Stimulated activated CD4-positive, alpha-beta T cell treated with anti-CD3 and anti-CD28 coated beads, Interleukin-1b, Interleukin-23, amount 100 ng/mL, for 4 hours (primary cell): Measurements from ENCODE around the gene XCL2.
A peak's percentile ranks its signal among the peaks of the same experiment; 100 is the strongest.
"Not testable (repeated sequence)": the region's sequence is repeated elsewhere in the genome, so short reads cannot be mapped to it uniquely, and the experiment has no call there.

ENCODE experiments used
- DNase-seq, 2 donors: peaks; one replicate each; pipeline ENCODE4 v3.0.0-alpha.2; 2020; ENCODE audit warnings: low read depth in 2 of 2

The XCL2 gene

DNA sequence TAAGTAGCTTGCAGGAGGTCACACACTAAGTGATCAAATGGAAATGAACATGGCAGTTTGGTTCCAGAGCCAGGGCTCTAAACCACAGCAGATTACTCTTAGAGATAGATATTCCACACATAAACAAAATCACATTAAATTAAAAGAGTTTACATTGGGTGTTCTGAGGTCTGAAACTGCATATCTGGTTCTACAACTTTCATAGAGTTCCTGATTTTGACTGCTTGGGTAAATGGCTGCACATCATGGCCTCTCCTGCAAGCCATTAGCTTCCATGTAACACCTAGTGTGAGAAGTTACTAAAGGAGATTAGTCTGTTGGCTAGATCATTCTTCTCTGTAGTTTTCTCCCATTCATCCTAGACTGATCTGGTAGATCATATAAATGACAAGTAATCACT lies 12.8 kb upstream of the XCL2 start:
- DNase-seq: no peak

DNA sequence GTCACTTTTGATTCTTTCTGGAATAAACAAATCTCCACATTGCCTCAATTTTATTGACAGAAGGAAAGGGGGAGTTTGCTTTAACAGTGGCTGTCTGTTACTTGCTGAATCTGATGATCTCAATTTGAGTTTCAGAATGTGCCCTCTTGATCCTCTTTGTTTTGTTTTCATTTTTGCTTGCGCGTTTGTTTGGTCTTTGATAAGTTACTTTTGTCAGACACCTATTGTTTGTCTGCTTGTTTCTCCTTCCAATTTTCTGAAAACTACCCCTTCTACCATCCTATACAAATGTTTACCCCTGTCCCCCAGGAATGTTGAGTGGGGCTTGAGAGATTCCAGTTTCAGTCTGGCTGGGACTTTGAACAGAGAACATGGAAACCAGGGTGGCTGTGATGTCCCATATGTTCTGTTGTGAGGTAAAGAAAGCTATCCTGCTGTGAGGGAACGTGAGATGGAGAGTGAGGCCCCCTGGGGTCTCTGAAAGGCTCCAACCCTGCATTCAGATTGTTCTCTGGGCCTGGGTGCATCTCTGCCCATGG lies 11.8 kb upstream of the XCL2 start:
- DNase-seq: no peak

DNA sequence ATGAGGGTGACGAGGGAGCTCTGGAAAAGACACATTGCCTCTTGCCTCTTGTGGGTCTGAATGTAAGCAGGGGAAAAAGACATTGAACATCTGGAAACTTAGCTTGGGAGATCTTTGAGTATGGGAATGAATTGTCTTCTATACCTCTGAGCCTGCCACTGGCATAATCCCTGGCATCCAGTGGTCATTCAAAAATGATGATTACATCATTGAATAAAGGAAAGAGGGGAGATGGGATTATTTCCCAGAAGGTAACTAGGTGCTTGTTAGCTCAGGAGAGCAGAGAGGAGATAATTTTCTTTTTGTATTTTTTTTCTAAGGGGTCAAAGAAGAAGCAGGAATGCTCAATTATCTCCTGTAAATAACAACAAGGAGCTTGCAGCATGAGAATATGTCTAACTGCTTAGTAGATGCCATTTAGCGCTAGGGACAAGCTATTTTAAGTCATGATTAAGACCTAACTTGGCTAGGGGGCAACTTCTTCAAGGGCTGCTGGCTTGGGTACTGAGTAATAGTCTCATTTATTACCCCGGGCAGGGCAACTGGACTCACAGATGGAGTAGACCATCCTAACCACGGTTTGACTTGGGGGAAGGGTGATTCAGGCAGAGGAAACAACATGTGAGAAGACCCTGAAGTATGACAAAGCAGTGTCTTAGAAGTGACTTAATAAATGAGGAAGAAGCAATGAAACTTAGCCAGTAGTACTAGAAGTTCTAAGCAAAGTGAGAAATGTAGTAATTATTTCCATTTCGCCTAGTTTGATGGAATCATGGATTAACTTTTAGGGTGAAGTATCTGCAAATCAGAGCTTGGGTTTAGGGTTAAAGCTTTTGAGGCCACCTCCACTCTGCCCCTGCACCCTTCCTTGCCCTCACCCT lies 11.0 kb upstream of the XCL2 start:
- DNase-seq: no peak

DNA sequence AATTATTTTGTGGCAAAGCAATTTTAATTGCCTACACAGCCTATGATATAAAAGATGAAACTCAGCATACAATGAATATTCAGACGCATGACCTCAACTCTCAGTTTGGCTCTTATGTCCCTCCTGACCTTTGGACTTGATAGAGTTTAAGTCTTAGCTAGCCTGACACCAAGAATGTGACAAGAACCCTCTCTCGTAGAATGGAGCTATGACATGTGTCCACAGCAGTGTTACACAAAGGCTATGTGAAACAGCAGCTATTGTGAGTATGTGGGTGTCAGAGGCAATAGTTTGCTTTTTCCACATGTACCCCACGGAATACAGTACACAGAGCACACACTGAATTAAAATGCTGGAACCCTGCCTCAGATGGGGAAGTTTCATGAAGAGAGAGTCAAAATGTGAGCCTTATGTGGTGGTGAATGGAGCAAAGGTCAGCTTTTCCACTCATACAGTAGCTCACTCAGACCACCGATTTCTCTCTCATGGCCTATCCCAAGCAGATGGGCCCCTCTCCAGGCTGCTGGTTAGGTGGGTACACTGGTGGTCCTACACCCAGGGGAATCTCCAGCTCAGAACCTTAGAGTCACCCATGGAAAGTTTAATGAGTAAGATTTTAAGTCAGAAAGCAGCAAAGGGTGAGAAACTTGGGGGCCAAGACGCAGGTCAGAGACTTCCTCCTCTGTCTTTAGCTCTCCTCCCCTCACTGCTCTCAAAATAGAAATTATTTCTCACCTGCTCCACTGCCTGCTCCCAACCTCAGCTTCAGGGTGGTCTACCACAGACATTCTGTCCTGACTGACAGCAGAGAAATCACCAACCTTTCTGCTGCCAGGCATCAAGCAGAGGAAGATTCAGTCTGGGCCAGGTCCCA lies 10.1 kb upstream of the XCL2 start:
- no peak for DNase-seq

GRCh38 chr1:168552961-168553360 lies 9.2 kb upstream of the XCL2 start:
- DNase-seq: no peak

DNA sequence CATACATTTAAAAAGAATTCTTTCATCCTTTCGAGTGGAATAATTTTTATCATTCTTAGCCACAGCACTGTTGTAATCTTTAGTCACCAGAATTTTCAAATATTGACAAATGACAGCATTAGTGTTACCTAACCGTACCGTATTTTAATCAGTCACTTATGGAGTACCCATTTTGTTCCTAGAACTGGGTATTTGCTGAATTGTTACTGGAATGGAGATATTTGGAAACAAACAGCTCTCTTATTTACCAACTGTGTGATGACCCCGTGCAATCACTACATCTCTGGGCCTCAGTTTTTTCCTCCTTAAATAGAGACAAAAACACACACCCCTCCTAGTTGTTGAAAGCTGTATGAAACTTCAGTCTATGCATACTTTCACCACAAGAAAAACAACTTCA lies 7.9 kb upstream of the XCL2 start:
- DNase-seq: no peak

GRCh38 chr1:168550971-168551370 lies 7.2 kb upstream of the XCL2 start:
- DNase-seq: no peak

DNA sequence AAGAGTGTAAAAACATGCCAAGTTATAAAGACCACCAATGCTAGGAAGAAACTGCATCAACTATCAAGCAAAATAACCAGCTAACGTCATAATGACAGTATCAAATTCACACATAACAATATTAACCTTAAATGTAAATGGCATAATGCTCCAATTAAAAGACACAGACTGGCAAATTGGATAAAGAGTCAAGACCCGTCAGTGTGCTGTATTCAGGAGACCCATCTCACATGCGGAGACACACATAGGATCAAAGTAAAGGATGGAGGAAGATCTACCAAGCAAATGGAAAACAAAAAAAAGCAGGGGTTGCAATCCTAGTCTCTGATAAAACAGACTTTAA lies 2.7 kb upstream of the XCL2 start:
- not testable (repeated sequence) for DNase-seq

DNA sequence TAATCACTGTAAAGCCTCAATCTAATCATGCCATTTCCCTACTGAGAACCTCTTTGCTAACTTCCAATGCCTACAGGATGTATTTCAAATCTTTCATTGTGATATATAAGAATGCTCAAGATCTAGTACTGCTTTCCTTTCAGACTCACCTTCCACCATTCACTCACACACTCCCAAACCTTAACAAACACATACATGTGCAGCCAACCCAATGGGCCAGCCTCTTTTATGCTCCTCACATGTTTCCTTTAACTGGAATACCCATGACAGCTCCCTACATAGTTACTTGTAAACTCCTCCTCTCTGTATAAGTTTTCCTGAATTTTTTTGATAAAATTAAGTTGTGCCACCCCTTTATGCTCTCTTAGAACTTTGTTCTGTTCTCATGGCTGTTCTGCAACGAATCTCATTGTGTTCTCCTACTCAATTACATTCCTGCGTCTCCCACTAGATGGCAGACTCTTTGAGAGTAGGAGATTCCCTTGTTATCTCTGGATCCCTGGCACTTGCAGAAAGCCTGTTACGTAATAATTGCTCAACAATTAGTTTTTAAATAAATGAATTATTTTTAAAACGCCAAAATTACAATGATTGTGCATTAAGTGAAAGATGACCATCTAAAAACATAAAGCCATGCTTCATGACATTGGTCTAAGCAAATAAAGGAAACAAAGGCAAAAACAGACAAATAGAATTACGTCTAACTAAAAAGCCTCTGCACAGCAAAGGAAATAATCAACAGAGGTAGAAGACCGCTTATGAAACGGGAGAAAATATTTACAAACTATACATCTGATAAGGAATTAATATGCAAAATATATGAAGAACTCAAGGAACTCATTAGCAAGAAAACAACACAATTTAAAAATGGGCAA lies 2.1 kb upstream of the XCL2 start:
- not testable (repeated sequence) for DNase-seq

GRCh38 chr1:168542978-168543377 lies 819 bp downstream of the XCL2 start:
- DNase-seq: not testable (repeated sequence)

- DNase-seq: not testable (repeated sequence)
These were observed 3.0 kb downstream of the XCL2 start for GRCh38 chr1:168540798-168541197.

DNA sequence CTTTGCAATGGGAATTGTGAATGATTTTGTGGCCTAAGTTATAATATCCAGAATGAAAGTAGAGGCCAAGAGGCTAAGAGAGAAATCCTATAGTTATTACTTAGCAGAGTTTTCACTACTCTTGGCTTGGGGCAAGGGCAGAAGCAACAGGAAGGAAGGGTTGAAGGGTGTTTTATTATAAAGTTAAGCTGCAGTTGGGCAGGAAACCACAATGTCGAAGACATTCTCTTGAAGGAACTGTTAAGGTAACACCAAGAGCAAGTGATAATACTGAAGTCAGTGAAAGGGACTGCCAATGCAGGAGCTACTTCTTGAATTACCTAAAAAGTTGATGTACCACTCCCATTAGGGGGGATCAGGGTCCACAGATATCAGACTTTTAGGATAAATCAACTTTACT lies 8.3 kb downstream of the XCL2 start:
- DNase-seq: no peak

DNA sequence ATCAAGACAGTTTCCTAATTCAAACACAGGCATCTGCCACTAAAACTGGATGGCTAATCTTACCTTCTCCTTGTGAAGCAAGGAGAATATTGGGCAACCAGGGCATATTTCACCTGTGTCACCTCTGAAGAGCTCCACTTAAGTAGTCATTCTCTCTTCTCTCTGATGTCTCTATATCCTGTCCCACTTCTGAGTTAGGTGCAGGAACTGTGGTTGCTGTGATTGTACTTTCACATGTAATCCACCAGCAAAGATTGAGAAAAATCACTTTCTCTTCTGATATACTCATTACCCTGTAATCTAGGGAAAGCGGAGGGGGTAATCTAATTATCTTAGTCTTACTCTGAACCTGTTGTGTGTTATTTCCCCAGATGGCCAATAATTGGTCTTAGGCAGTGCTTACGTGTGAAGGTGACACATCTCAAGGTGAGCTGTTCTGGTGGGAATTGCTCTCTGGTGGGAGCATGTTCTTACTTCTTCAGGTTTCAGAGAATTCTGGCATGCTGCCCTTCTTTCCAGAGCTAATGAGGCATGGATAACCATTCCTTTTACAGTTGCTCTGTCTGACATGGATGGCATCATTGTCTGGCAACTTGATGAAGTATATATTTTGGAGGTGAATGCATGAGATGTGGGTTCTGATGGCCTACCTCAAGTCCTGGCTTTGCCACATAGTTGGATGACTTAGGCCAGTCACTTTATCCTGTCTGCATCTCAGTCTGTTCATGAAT lies 12.0 kb downstream of the XCL2 start:
- no peak for DNase-seq

GRCh38 chr1:168529518-168529917 lies 14.3 kb downstream of the XCL2 start:
- no peak for DNase-seq

DNA sequence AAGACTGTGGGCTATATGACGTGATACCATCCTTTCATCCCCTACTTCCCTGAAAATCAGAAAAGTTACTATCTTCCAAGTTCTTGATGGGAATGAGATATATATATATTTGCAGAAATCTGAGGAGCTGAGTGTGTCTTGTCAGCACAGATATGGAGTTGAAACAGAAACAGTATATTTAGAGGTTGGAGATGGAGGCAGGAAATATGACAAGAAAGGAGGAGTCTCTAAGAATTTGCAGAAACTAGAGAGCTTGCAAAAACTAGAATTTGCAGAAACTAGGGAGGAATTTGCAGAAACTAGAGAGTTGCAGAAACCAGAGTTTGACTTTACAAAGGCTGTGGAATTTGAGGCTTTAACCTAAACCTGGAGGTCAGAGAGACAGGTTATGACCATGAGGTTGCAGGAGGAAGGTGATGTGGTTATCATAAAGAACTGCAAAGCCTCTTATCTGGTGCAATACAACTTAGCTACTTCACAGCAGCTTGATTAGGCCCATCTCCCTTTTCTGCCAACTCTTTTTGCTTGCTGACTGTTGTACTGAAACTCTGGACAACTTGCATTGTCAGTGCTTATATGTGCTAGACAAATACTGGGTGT lies 22.3 kb downstream of the XCL2 start:
- DNase-seq: no peak

GRCh38 chr1:168520832-168521231 lies 23.0 kb downstream of the XCL2 start:
- no peak for DNase-seq

GRCh38 chr1:168520052-168520751 lies 23.6 kb downstream of the XCL2 start:
- peak in 1 of 2 donors; percentile 13 for DNase-seq

GRCh38 chr1:168518813-168519212 lies 25.0 kb downstream of the XCL2 start:
- no peak for DNase-seq

- no peak for DNase-seq
These were observed 25.6 kb downstream of the XCL2 start for GRCh38 chr1:168518201-168518689.

- DNase-seq: no peak
These were observed 29.3 kb downstream of the XCL2 start for GRCh38 chr1:168514455-168514854.
